Activated CD8-positive, alpha-beta memory T cell treated with anti-CD3 and anti-CD28 coated beads for 36 hours (primary cell): ENCODE results near the gene BGLAP. TPM values are rescaled to one million over a fixed set of nuclear protein-coding genes. Genes with fewer than 3 reads are reported as not detected.
"Not testable (repeated sequence)": the region's sequence is repeated elsewhere in the genome, so short reads cannot be mapped to it uniquely, and the experiment has no call there.

Experiments used
- CTCF ChIA-PET: fragments of 350-600 bp; sonication (Branson Sonifier 250); formaldehyde crosslinking; loops from one replicate; lab custom pipeline; 2021; ENCODE audit warnings: antibody characterized with exemption; lab: Charles Lee
- POLR2A ChIA-PET: fragments of 350-600 bp; sonication (Branson Sonifier 250); formaldehyde crosslinking; loops from one replicate; lab custom pipeline; 2021; ENCODE audit warnings: antibody characterized with exemption; lab: Charles Lee
- total RNA-seq, 2 experiments: library from RNA; stranded (reverse); gene quantifications; one replicate each; pipeline ENCODE4 v1.2.3, GENCODE V29; 2021

BGLAP gene
- 1 to 10 TPM; 1.8 to 2.2 TPM for total RNA-seq

- ChIA-PET CTCF (no interaction called here), POLR2A (no interaction called here)
Measured at GRCh38 chr1:156241926-156242325, at the start of gene BGLAP. Gene BGLAP (plus strand): TSS chr1:156242184. CDS start chr1:156242232, 48 bp downstream.

- POLR2A ChIA-PET: interaction anchor here (0.9 to 2.0 kb wide), 3 partner anchors 20 to 89 kb away, joined by 3 to 17 read pairs (median 3); partner anchors contain the start of genes PMF1 and SMG5
Measured at GRCh38 chr1:156193208-156193487, 48.8 kb upstream of the BGLAP start.

GRCh38 chr1:156193488-156194299 is 48.3 kb upstream of the BGLAP start, which contains the start of gene SLC25A44:
Gene SLC25A44 (plus strand): TSS chr1:156194104. CDS start chr1:156199848, 5,744 bp downstream.
- ChIA-PET CTCF (interaction anchor here (1.2 to 3.7 kb wide), 6 partner anchors 19 to 97 kb away, joined by 3 to 15 read pairs (median 8); partner anchors contain the start of gene PMF1), POLR2A (interaction anchor here (0.5 to 2.0 kb wide), 5 partner anchors 13 to 88 kb away, joined by 3 to 17 read pairs (median 3); partner anchors contain the start of genes PMF1 and SMG5)

More at GRCh38 chr1:156193208-156193487, 48.8 kb upstream of the BGLAP start:
- CTCF ChIA-PET: interaction anchor here (0.5 to 3.7 kb wide), 5 partner anchors 20 to 97 kb away, joined by 3 to 15 read pairs (median 9); partner anchors contain the start of gene PMF1

DNA sequence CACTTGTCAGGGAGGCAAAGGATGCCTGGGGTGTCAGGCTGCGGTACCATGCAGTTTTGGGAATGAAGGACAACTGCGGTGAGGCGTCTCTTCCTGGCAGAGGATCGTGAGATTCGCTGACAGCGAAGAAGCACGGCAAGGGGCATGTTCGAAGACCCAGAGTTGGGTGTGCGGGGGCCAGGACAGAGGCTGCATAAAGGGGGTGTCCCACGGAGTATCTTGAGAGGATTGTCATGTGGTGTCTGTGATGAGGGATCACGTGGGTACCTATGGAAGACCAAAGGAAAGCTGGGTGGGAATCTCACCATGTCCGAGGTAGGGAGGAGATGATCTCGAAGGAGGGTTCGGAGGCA is 47.7 kb upstream of the BGLAP start:
- POLR2A ChIA-PET: interaction anchor here (1.0 to 2.0 kb wide), 3 partner anchors 19 to 88 kb away, joined by 3 to 17 read pairs (median 4); partner anchors contain the start of genes PMF1 and SMG5
- CTCF ChIA-PET: interaction anchor here (0.6 to 3.7 kb wide), 7 partner anchors 19 to 98 kb away, joined by 3 to 15 read pairs (median 6); partner anchors contain the start of gene PMF1

GRCh38 chr1:156195853-156196252 is 46.1 kb upstream of the BGLAP start:
- ChIA-PET CTCF (interaction anchor here (3.7 kb wide), 1 partner anchor 30 kb away, joined by 15 read pairs; no protein-coding TSS in a partner anchor), POLR2A (no interaction called here)

DNA sequence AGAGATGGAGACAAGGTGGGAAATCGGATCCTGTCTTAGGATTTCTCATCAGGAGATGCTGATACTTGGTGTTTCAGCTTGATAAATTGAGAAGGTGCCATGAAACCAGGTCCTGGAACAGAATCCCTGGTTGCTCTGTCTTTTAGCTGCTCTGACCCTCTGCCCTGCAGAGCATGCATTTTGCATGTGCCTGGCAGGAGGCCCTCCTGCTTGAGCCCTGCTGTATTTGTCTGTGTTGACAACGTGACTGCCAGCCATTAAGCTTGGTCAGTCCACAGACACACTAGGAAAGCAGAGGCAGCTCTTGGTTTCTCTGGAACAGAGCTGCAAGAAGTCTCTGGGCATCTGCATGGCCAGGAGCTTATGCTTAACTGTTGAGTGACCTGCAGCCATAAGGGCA is 45.5 kb upstream of the BGLAP start:
- ChIA-PET POLR2A (interaction anchor here (1.4 kb wide), 1 partner anchor 17 kb away, joined by 5 read pairs; the partner anchor contains the start of gene PMF1), CTCF (interaction anchor here (0.5 to 3.7 kb wide), 7 partner anchors 27 to 100 kb away, joined by 3 to 15 read pairs (median 3); no protein-coding TSS in a partner anchor)

DNA sequence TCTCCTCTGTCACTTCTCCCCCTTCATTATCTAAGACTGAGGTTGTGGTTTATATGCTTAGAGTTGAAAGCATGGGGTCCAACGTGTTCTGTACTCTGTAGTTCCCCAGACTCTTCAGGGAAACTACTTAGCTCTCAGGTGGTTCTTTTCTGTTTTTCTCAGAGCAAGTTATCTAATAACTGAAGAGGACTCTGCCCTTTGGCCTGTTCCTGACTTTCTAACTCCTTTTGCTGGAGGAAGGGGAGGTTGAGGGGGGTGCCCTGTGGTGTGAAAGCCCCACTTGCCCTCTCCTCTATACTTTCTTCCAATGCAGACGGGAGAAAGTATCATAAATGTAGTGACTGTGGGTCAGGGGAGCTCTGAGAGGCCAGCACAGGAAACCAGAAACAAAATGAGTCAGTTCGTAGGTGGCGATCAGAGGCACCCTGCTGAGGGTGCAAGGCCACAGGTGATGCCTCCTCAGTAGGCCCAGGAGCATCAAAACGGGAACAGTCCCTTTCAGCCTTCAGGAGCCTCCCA is 43.1 kb upstream of the BGLAP start:
- ChIA-PET POLR2A (interaction anchor here (0.8 to 4.2 kb wide), 6 partner anchors 14 to 102 kb away, joined by 3 to 27 read pairs (median 6); partner anchors contain the start of gene PMF1), CTCF (interaction anchor here (2.6 kb wide), 2 partner anchors 14 to 27 kb away, joined by 7 to 19 read pairs; partner anchors contain the start of gene PMF1)

GRCh38 chr1:156200044-156200443 is 41.9 kb upstream of the BGLAP start:
- ChIA-PET CTCF (interaction anchor here (1.2 to 2.6 kb wide), 3 partner anchors 13 to 59 kb away, joined by 3 to 19 read pairs (median 7); partner anchors contain the start of gene PMF1), POLR2A (interaction anchor here (0.5 to 4.2 kb wide), 2 partner anchors 13 to 25 kb away, joined by 5 to 27 read pairs; partner anchors contain the start of gene PMF1)

DNA sequence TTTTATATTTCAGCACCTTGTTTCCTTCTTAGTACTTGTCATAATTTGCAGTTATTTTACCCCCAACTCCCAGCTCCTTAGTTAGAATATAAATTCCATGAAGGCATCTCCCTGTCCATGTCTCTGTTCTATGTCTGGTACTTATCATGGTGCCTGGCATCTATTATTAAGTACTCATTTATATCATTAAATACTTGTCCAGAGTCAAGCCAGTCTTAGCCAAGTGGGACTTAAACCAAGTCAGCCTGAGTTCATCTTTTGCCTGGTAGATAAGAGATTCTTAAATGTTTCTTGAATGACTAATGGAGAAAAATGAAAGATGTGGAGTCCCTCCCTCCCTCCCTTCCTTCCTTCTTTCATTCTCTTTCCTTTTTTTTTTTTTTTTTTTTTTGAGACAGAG is 38.7 kb upstream of the BGLAP start:
- POLR2A ChIA-PET: interaction anchor here (0.5 to 2.0 kb wide), 2 partner anchors 10 to 22 kb away, joined by 5 to 6 read pairs; partner anchors contain the start of gene PMF1

GRCh38 chr1:156204686-156205085 is 37.3 kb upstream of the BGLAP start:
- POLR2A ChIA-PET: no interaction called here

More for the DNA sequence above, 38.7 kb upstream of the BGLAP start:
- CTCF ChIA-PET: no interaction called here

GRCh38 chr1:156211243-156211642 is 30.7 kb upstream of the BGLAP start:
- POLR2A ChIA-PET: no interaction called here
- CTCF ChIA-PET: interaction anchor here (3.0 to 4.8 kb wide), 2 partner anchors 14 to 18 kb away, joined by 9 to 54 read pairs; partner anchors contain the start of gene SLC25A44

More at GRCh38 chr1:156204686-156205085, 37.3 kb upstream of the BGLAP start:
- CTCF ChIA-PET: interaction anchor here (1.8 kb wide), 1 partner anchor 21 kb away, joined by 4 read pairs; no protein-coding TSS in a partner anchor

GRCh38 chr1:156212130-156212529 is 29.9 kb upstream of the BGLAP start:
- ChIA-PET CTCF (interaction anchor here (1.4 to 4.8 kb wide), 7 partner anchors 10 to 116 kb away, joined by 4 to 54 read pairs (median 7); partner anchors contain the start of gene SLC25A44), POLR2A (interaction anchor here (0.8 to 2.9 kb wide), 11 partner anchors 9 to 126 kb away, joined by 3 to 42 read pairs (median 5); partner anchors contain the start of genes CCT3, SLC25A44 and TSACC)

GRCh38 chr1:156212833-156213643 is 28.9 kb upstream of the BGLAP start, which contains the start of gene PMF1:
Gene PMF1 (plus strand): TSS chr1:156213007. CDS start chr1:156213016, 9 bp downstream.
- CTCF ChIA-PET: interaction anchor here (1.4 to 4.8 kb wide), 8 partner anchors 9 to 116 kb away, joined by 4 to 54 read pairs (median 6); partner anchors contain the start of gene SLC25A44
- POLR2A ChIA-PET: interaction anchor here (0.6 to 2.9 kb wide), 17 partner anchors 8 to 125 kb away, joined by 3 to 42 read pairs (median 3); partner anchors contain the start of genes CCT3, SLC25A44 and TSACC

GRCh38 chr1:156213644-156213966 is 28.4 kb upstream of the BGLAP start:
- POLR2A ChIA-PET: interaction anchor here (0.6 to 2.9 kb wide), 7 partner anchors 8 to 115 kb away, joined by 3 to 42 read pairs (median 5); no protein-coding TSS in a partner anchor
- CTCF ChIA-PET: interaction anchor here (0.7 to 4.8 kb wide), 9 partner anchors 8 to 117 kb away, joined by 4 to 54 read pairs (median 5); partner anchors contain the start of gene SLC25A44

- ChIA-PET POLR2A (interaction anchor here (0.6 to 2.9 kb wide), 4 partner anchors 11 to 110 kb away, joined by 3 to 42 read pairs (median 16); no protein-coding TSS in a partner anchor), CTCF (interaction anchor here (0.7 to 4.8 kb wide), 4 partner anchors 11 to 73 kb away, joined by 4 to 54 read pairs (median 7); partner anchors contain the start of gene SLC25A44)
Measured at GRCh38 chr1:156214024-156214748, 27.8 kb upstream of the BGLAP start.

DNA sequence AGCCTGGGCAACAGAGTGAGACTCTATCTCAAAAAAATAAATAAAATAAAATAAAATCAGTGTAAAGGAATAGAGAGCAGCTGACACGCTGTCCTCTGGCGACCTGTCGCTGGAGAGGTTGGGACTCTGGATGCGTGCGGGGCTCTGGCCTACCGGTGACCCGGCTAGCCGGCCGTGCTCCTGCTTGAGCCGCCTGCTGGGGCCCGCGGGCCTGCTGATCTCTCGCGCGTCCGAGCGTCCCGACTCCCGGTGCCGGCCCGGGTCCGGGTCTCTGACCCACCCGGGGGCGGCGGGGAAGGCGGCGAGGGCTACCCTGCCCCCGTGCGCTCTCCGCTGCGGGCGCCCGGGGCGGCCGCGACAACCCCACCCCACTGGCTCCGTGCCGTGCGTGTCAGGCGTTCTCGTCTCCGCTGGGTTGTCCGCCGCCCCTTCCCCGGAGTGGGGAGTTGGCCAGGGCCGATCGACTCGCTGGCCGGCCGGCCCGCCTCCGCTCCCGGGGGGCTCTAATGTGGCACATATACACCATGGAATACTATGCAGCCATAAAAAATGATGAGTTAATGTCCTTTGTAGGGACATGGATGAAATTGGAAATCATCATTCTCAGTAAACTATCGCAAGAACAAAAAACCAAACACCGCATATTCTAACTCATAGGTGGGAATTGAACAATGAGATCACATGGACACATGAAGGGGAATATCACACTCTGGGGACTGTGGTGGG is 25.5 kb upstream of the BGLAP start:
- POLR2A ChIA-PET, CTCF ChIA-PET: not testable (repeated sequence)
